ENCODE measurements around the gene TMC1. TPM values are rescaled to one million over a fixed set of nuclear protein-coding genes. Genes with fewer than 3 reads are reported as not detected.
"Not testable (repeated sequence)": the region's sequence is repeated elsewhere in the genome, so short reads cannot be mapped to it uniquely, and the experiment has no call there.

TMC1 gene
- not detected for total RNA-seq

GRCh38 chr9:72521416-72521815 is at the start of gene TMC1:
Gene TMC1, plus strand, starts transcription at chr9:72521608. Its CDS starts 127,041 bp downstream, at chr9:72648649.
- H3K4me1 Mint-ChIP-seq (ENCODE audit: low read depth in 2 of 2); H3K36me3 Mint-ChIP-seq; H3K27me3 Mint-ChIP-seq; DNase-seq (ENCODE audit: low spot score); H3K9me3 Mint-ChIP-seq; H3K4me3 Mint-ChIP-seq; H3K27ac Mint-ChIP-seq; ATAC-seq: not testable (repeated sequence)

DNA sequence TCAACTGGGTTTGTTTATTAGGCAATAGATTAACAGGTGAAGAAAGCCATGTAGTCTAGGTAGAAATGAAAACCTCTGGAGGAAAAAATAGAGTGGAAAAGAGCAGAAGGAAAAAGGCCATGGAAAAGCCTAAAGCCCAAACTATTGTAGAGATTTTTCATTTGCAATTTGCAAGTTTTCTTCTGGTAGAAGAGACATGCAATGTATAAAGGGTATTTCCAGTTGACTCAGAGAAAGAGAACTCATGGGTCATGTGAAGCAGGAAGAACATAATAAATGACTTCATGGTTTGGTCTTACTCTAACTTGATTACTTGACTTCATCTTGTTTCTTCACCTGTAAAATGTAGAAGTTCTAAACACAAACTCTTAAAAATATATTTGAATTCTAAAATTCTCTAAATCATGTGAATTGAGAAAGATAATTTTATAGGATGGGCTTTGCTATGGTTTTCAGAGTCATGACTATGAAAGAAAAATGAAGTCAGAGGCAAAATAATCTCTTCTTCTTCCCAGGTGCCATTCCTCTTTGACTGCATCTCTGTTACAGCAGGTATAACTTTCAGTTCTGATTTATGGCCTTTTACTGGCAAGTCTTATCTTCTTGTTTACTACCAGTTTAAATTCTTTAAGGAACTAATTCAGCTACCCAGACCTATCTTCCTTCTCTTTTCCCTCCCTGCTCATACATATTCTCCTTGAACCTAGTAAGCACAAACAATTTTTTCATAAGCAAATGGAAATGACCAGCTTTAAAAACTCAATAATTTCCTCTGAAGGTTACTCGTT is 47.7 kb upstream of the TMC1 start:
- peak; percentile 63 to 69 for ATAC-seq
- Mint-ChIP-seq H3K27me3 (peaks cover 6 to 16% of the 10 kb centered on the region in 2 donors), H3K4me1 (ENCODE audit: low read depth in 2 of 2) (peaks cover 11 to 13% of the 10 kb centered on the region in 2 donors), H3K4me3 (peak overlapping the region; percentile 35), H3K36me3 (no peaks in the 10 kb centered on the region), H3K9me3 (no peaks in the 10 kb centered on the region), H3K27ac (peak overlapping the region; percentile 39 to 81)
- no peak for DNase-seq (ENCODE audit: low spot score)

GRCh38 chr9:72474676-72475075 is 46.7 kb upstream of the TMC1 start:
- Mint-ChIP-seq H3K4me1 (ENCODE audit: low read depth in 2 of 2) (peaks cover 11 to 15% of the 10 kb centered on the region in 2 donors), H3K4me3 (no peak overlapping the region), H3K36me3 (no peaks in the 10 kb centered on the region), H3K27me3 (peaks cover 6 to 20% of the 10 kb centered on the region in 2 donors), H3K9me3 (no peaks in the 10 kb centered on the region), H3K27ac (no peak overlapping the region)
- DNase-seq (ENCODE audit: low spot score): no peak
- no peak for ATAC-seq

GRCh38 chr9:72476100-72476499 is 45.3 kb upstream of the TMC1 start:
- no peak for ATAC-seq
- no peak overlapping the region for H3K4me3 Mint-ChIP-seq

DNA sequence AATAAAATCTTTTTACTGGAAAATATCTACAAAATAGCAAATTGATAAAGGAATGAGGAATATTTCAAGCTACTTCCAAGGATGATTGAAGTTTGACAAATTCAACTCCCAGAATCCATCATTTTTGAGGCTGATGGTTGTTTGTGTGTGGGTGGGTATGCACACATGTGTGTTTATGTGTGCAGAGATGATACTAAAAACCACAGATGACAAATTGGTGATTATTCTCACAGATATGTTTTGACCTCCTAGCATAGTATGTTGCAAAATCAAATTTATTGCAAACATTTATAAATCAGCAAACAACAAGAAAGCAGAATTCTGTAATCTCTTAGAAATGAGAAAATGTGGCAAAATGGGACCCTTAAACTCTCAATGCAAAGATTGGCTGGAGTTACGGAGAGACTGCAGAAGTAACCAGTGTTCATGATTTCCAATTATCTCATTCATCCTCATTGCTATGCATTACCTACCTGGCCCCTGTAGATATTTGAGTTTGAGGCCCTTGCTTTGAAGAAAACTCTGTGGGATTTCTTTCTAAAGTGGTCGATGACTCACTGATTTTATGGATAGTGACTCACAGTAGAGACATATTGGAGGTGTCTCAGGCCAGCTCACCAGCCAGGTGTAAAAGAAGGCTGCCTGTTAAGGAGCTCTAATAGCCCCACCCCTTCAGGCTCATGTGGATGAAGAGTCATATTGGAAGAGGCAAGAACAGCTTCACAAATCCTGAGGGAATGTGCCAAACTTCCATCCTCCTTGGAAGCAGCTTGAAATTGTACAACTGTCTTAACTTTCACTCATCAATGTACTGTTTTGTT is 44.6 kb upstream of the TMC1 start:
- peaks cover 2 to 18% of the 10 kb centered on the region in 2 donors for H3K27me3 Mint-ChIP-seq

More at GRCh38 chr9:72476100-72476499, 45.3 kb upstream of the TMC1 start:
- Mint-ChIP-seq H3K9me3 (no peaks in the 10 kb centered on the region), H3K4me1 (ENCODE audit: low read depth in 2 of 2) (peaks cover 11 to 15% of the 10 kb centered on the region in 2 donors), H3K27ac (no peak overlapping the region), H3K27me3 (peaks cover 6 to 20% of the 10 kb centered on the region in 2 donors), H3K36me3 (no peaks in the 10 kb centered on the region)
- DNase-seq (ENCODE audit: low spot score): no peak

GRCh38 chr9:72477930-72478518 is 43.4 kb upstream of the TMC1 start:
- Mint-ChIP-seq H3K36me3 (no peaks in the 10 kb centered on the region), H3K4me1 (ENCODE audit: low read depth in 2 of 2) (peaks cover 9 to 14% of the 10 kb centered on the region in 2 donors), H3K4me3 (no peak overlapping the region), H3K27me3 (peaks cover 0 to 16% of the 10 kb centered on the region in 2 donors), H3K9me3 (no peaks in the 10 kb centered on the region), H3K27ac (no peak overlapping the region)
- DNase-seq (ENCODE audit: low spot score) (no peak), ATAC-seq (no peak)

More for the DNA sequence above, 44.6 kb upstream of the TMC1 start:
- H3K27ac Mint-ChIP-seq: no peak overlapping the region
- H3K4me1 Mint-ChIP-seq (ENCODE audit: low read depth in 2 of 2): peaks cover 11 to 15% of the 10 kb centered on the region in 2 donors
- no peaks in the 10 kb centered on the region for H3K36me3 Mint-ChIP-seq
- no peaks in the 10 kb centered on the region for H3K9me3 Mint-ChIP-seq
- ATAC-seq (peak; percentile 45 to 62), DNase-seq (ENCODE audit: low spot score) (no peak)
- H3K4me3 Mint-ChIP-seq: no peak overlapping the region

GRCh38 chr9:72478966-72479365 is 42.4 kb upstream of the TMC1 start:
- Mint-ChIP-seq H3K27ac (no peak overlapping the region), H3K4me3 (no peak overlapping the region), H3K9me3 (no peaks in the 10 kb centered on the region), H3K36me3 (no peaks in the 10 kb centered on the region), H3K4me1 (ENCODE audit: low read depth in 2 of 2) (peaks cover 3 to 9% of the 10 kb centered on the region in 2 donors), H3K27me3 (peaks cover 0 to 11% of the 10 kb centered on the region in 2 donors)
- ATAC-seq: no peak
- no peak for DNase-seq (ENCODE audit: low spot score)

DNA sequence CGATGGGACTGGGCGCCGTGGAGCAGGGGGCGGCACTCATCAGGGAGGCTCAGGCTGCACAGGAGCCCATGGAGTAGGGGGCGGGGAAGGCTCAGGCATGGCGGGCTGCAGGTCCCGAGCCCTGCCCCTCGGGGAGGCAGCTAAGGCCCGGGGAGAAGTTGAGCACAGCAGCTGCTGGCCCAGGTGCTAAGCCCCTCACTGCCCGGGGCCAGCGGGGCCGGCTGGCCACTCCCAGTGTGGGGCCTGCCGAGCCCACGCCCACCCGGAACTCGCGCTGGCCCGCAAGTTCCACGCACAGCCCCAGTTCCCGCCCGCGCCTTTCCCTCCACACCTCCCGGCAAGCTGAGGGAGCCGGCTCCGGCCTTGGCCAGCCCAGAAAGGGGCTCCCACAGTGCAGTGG is 41.1 kb upstream of the TMC1 start:
- H3K4me3 Mint-ChIP-seq; DNase-seq (ENCODE audit: low spot score); H3K27ac Mint-ChIP-seq; H3K9me3 Mint-ChIP-seq; H3K36me3 Mint-ChIP-seq; H3K4me1 Mint-ChIP-seq (ENCODE audit: low read depth in 2 of 2); ATAC-seq: not testable (repeated sequence)
- H3K27me3 Mint-ChIP-seq: peaks cover 0 to 12% of the 10 kb centered on the region in 2 donors

DNA sequence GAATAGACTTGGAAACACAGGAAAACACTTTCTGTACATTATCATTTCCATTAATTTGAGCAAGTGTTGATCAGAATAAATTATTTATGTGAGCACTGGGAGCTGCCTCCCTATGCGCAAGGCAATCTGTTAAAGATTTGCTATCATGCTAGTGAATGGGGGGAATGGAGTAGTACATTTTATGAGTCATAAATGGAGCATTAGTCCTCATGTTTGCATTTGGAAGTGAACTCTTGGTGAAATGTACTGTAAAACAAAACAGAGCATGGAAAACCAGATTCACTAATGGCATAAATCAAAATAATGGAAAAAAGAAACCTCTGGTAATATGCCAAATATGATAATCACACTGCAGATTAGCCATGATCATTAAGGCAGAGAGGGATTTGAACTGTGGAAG is 40.5 kb upstream of the TMC1 start:
- DNase-seq (ENCODE audit: low spot score) (no peak), ATAC-seq (no peak)
- Mint-ChIP-seq H3K4me1 (ENCODE audit: low read depth in 2 of 2) (peaks cover 0 to 8% of the 10 kb centered on the region in 2 donors), H3K4me3 (no peak overlapping the region), H3K27me3 (peaks cover 0 to 12% of the 10 kb centered on the region in 2 donors), H3K27ac (no peak overlapping the region), H3K36me3 (no peaks in the 10 kb centered on the region), H3K9me3 (no peaks in the 10 kb centered on the region)

- DNase-seq (ENCODE audit: low spot score): no peak
- no peak overlapping the region for H3K27ac Mint-ChIP-seq
- H3K4me3 Mint-ChIP-seq: no peak overlapping the region
- ATAC-seq: no peak
- H3K9me3 Mint-ChIP-seq: no peaks in the 10 kb centered on the region
- H3K27me3 Mint-ChIP-seq: peaks cover 0 to 4% of the 10 kb centered on the region in 2 donors
- H3K36me3 Mint-ChIP-seq: no peaks in the 10 kb centered on the region
- no peaks in the 10 kb centered on the region for H3K4me1 Mint-ChIP-seq (ENCODE audit: low read depth in 2 of 2)
Observed at GRCh38 chr9:72485821-72486593, 35.4 kb upstream of the TMC1 start.

- no peaks in the 10 kb centered on the region for H3K36me3 Mint-ChIP-seq
- no peaks in the 10 kb centered on the region for H3K9me3 Mint-ChIP-seq
- no peaks in the 10 kb centered on the region for H3K4me1 Mint-ChIP-seq (ENCODE audit: low read depth in 2 of 2)
- ATAC-seq (no peak), DNase-seq (ENCODE audit: low spot score) (no peak)
- no peak overlapping the region for H3K4me3 Mint-ChIP-seq
- H3K27ac Mint-ChIP-seq: no peak overlapping the region
- H3K27me3 Mint-ChIP-seq: peaks cover 0 to 4% of the 10 kb centered on the region in 2 donors
Observed at GRCh38 chr9:72486594-72486955, 34.8 kb upstream of the TMC1 start.

DNA sequence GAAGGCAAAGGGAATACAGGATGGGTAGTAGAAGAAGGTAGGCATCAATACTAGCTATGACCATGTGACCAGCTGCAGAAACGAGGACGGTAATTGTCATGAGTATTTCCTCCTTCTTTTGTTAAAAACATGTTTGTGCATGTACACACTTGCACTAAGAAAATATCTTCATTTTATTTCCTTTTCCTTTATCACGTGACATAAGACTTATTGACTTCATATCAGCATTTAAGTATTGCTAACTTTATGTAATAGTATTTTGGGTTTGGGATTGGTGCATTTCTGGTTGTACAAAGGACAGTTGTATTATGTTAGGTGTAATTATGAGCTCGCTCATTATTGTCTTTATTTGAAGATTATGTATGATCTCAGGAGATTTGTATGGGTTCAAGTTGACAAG is 33.7 kb upstream of the TMC1 start:
- not testable (repeated sequence) for H3K4me3 Mint-ChIP-seq; H3K36me3 Mint-ChIP-seq; DNase-seq (ENCODE audit: low spot score); H3K9me3 Mint-ChIP-seq; ATAC-seq; H3K27me3 Mint-ChIP-seq; H3K27ac Mint-ChIP-seq; H3K4me1 Mint-ChIP-seq (ENCODE audit: low read depth in 2 of 2)

- no peaks in the 10 kb centered on the region for H3K36me3 Mint-ChIP-seq
Observed at GRCh38 chr9:72489986-72490385, 31.4 kb upstream of the TMC1 start.

More at GRCh38 chr9:72489986-72490385, 31.4 kb upstream of the TMC1 start:
- Mint-ChIP-seq H3K4me3 (no peak overlapping the region), H3K4me1 (ENCODE audit: low read depth in 2 of 2) (no peaks in the 10 kb centered on the region), H3K27ac (no peak overlapping the region), H3K9me3 (no peaks in the 10 kb centered on the region), H3K27me3 (peaks cover 0 to 2% of the 10 kb centered on the region in 2 donors)
- ATAC-seq: no peak
- DNase-seq (ENCODE audit: low spot score): no peak
